Keratinocyte (primary cell): ENCODE data around the gene BORCS5. TPM values are rescaled to one million over a fixed set of nuclear protein-coding genes. Genes with fewer than 3 reads are reported as not detected.

Experiments used
- DNase-seq: peaks from one replicate; pipeline ENCODE4 v3.0.0-alpha.2; 2011; ENCODE audit warnings: low read depth, missing footprints, low spot score
- FAIRE-seq: peaks from 2 replicates; lab custom pipeline; 2011; peaks lifted over from hg19 to GRCh38; lab: Jason Lieb, UNC
- H2AFZ ChIP-seq: 2 replicates; pipeline ENCODE4 v1.6.0; 2012; ENCODE audit warnings: low read length, control low read depth, inconsistent platforms; ENCODE audit not compliant: control insufficient read depth
- H3K27ac ChIP-seq: 2 replicates; pipeline ENCODE4 v1.5.1; 2011; ENCODE audit warnings: low read length; ENCODE audit not compliant: control insufficient read depth, insufficient read depth
- H3K27me3 ChIP-seq: 3 replicates; pipeline ENCODE4 v1.6.0; 2011; ENCODE audit warnings: low read length; ENCODE audit not compliant: control insufficient read depth, insufficient read depth; ENCODE audit errors: extremely low read depth
- H3K36me3 ChIP-seq, 2 experiments: 2 replicates in 1 of 2; 3 replicates in 1 of 2; pipeline ENCODE4 v1.5.1; 2011; ENCODE audit warnings: low read length in 2 of 2, mild to moderate bottlenecking in 1 of 2; ENCODE audit not compliant: control insufficient read depth in 2 of 2, insufficient read depth in 2 of 2; ENCODE audit errors: extremely low read depth in 1 of 2
- H3K4me1 ChIP-seq: 3 replicates; pipeline ENCODE4 v1.5.1; 2011; ENCODE audit warnings: low read length; ENCODE audit not compliant: control insufficient read depth, insufficient read depth; ENCODE audit errors: extremely low read depth
- H3K4me2 ChIP-seq: 3 replicates; pipeline ENCODE4 v1.6.0; 2011; ENCODE audit warnings: low read depth, low read length; ENCODE audit not compliant: control insufficient read depth, insufficient read depth; ENCODE audit errors: extremely low read depth
- H3K4me3 ChIP-seq, 3 experiments: fragments of 200-600 bp in 1 of 3; sonication (generic) in 1 of 3; 2 replicates in 2 of 3; 3 replicates in 1 of 3; pipeline ENCODE4 v1.5.1; 2011 to 2016; ENCODE audit warnings: low read length in 3 of 3, mild to moderate bottlenecking in 3 of 3, control low read depth in 2 of 3, inconsistent platforms in 1 of 3, low read depth in 1 of 3, mixed read lengths in 1 of 3, mixed run types in 1 of 3, moderate library complexity in 1 of 3; ENCODE audit not compliant: control insufficient read depth in 2 of 3, insufficient read depth in 2 of 3; ENCODE audit errors: extremely low read depth in 1 of 3
- H3K79me2 ChIP-seq: 2 replicates; pipeline ENCODE4 v1.6.0; 2012; ENCODE audit warnings: low read length; ENCODE audit not compliant: control insufficient read depth, insufficient read depth
- H3K9ac ChIP-seq: 3 replicates; pipeline ENCODE4 v1.6.0; 2011; ENCODE audit warnings: low read length; ENCODE audit not compliant: control insufficient read depth, insufficient read depth; ENCODE audit errors: extremely low read depth
- H3K9me1 ChIP-seq: 3 replicates; pipeline ENCODE4 v1.6.0; 2011; ENCODE audit warnings: low read length; ENCODE audit not compliant: control insufficient read depth, insufficient read depth; ENCODE audit errors: extremely low read depth
- H3K9me3 ChIP-seq: 2 replicates; pipeline ENCODE4 v1.5.1; 2012; ENCODE audit warnings: low read depth, low read length; ENCODE audit not compliant: control insufficient read depth
- H4K20me1 ChIP-seq: 3 replicates; pipeline ENCODE4 v1.6.0; 2011; ENCODE audit warnings: low read length; ENCODE audit not compliant: control insufficient read depth, insufficient read depth; ENCODE audit errors: extremely low read depth
- EZH2 ChIP-seq: IDR thresholded peaks from one replicate; pipeline ENCODE4 v1.6.1; 2012; ENCODE audit warnings: inconsistent platforms, mild to moderate bottlenecking, low read length, moderate library complexity
- dilution Hi-C: fragments of 300-500 bp; cut with MboI; formaldehyde crosslinking; loops from one replicate; pipeline ENCODE4 v1.7.0; 2020; ENCODE audit warnings: low sequenced_read_pairs; ENCODE audit not compliant: extremely low pct_ligation_motif_present
- polyA plus RNA-seq, 5 experiments: library from polyadenylated mRNA; depleted of rRNA in 3 of 5; stranded (reverse) in 3 of 5; stranded (forward) in 1 of 5; unstranded in 1 of 5; fragments of >200 nt; gene quantifications; 1 replicate in 1 of 5; 2 replicates in 3 of 5; 3 replicates in 1 of 5; pipeline versions ENCODE4 v1.2.1 to v1.2.3, GENCODE V29; 2011 to 2012; ENCODE audit warnings: missing spikeins in 2 of 5, low read depth in 1 of 5, low replicate concordance in 1 of 5
- TF ChIP-seq, protein P1 (sequence below), 3 experiments: IDR thresholded peaks in 1 of 3; conservative IDR thresholded peaks in 1 of 3; optimal IDR thresholded peaks in 1 of 3; 2 replicates in 2 of 3; 3 replicates in 1 of 3; pipeline versions ENCODE3 to v1.5.1; 2011; ENCODE audit warnings: low read length in 3 of 3, mild to moderate bottlenecking in 3 of 3, moderate library complexity in 2 of 3, control low read depth in 1 of 3, inconsistent platforms in 1 of 3; ENCODE audit not compliant: insufficient read depth in 2 of 3; ENCODE audit errors: extremely low read depth in 1 of 3

BORCS5 gene
- polyA plus RNA-seq, 1 donor (not counting 4 experiments of a cell fraction or from before 2014, with no cell fraction given) = 5.4 TPM

DNA sequence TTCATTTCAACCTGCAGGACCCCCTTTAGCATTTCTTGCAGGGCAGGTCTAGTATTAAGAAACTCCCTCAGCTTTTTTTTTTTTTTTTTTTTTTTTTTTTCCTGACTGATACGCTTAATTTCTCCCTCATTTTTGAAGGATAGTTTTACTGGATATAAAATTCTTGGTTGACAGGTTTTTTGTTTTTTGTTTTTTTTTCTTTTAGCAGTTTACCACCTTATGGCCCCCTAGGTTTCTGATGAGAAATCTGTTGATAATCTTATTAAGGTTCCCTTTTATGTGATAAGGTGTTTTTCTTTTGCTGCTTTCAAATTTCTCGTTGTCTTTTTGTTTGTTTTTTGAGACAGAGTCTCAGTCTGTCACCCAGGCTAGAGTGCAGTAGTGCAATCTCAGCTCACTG lies 66.5 kb downstream of the BORCS5 start:
- H3K27ac ChIP-seq = no peak overlapping the region
- H3K4me1 ChIP-seq = peaks cover 3% of the 10 kb centered on the region
- dilution Hi-C loops = no loop called here
- TF ChIP-seq, protein P1, sequence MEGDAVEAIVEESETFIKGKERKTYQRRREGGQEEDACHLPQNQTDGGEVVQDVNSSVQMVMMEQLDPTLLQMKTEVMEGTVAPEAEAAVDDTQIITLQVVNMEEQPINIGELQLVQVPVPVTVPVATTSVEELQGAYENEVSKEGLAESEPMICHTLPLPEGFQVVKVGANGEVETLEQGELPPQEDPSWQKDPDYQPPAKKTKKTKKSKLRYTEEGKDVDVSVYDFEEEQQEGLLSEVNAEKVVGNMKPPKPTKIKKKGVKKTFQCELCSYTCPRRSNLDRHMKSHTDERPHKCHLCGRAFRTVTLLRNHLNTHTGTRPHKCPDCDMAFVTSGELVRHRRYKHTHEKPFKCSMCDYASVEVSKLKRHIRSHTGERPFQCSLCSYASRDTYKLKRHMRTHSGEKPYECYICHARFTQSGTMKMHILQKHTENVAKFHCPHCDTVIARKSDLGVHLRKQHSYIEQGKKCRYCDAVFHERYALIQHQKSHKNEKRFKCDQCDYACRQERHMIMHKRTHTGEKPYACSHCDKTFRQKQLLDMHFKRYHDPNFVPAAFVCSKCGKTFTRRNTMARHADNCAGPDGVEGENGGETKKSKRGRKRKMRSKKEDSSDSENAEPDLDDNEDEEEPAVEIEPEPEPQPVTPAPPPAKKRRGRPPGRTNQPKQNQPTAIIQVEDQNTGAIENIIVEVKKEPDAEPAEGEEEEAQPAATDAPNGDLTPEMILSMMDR (optimal IDR thresholded peaks at IDR 0.05 in 1 of 3, IDR thresholded peaks at IDR 0.05 in 1 of 3, conservative IDR thresholded peaks at IDR 0.05 in 1 of 3; ENCODE audit: extremely low read depth in 1 of 3, insufficient read depth in 2 of 3, low read length in 3 of 3) = no peak
- TF ChIP-seq EZH2 = no peak
- H3K36me3 ChIP-seq = no peaks in the 10 kb centered on the region
- no peak overlapping the region for H3K4me2 ChIP-seq
- FAIRE-seq (no peak), DNase-seq (no peak)
- no peak overlapping the region for H2AFZ ChIP-seq
- H3K9me1 ChIP-seq = no peaks in the 10 kb centered on the region
- no peak overlapping the region for H3K4me3 ChIP-seq
- no peaks in the 10 kb centered on the region for H3K79me2 ChIP-seq
- no peaks in the 10 kb centered on the region for H4K20me1 ChIP-seq
- H3K27me3 ChIP-seq = no peaks in the 10 kb centered on the region
- H3K9me3 ChIP-seq = no peaks in the 10 kb centered on the region
- H3K9ac ChIP-seq = no peak overlapping the region

DNA sequence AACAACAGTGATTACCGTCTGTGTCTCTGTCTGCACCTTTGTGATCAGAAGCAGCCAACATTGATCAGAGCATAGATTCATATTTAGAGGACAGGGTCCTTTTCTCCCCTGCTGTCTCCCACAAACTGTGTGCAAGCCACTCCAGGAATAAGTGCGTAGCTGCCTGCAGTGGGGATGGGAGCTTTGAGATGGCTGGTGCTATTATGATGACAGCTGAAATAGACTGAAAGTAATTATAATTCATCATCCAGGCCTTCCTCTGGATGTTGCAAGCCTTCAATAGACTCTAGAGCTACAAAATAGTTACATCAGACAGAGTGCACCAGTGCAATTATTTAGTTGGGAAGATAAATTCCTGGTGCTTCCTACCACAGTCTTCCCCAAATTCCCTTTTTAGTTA lies 68.1 kb downstream of the BORCS5 start:
- Histone ChIP-seq H3K4me2 (no peak overlapping the region), H3K27me3 (no peaks in the 10 kb centered on the region), H3K9ac (no peak overlapping the region), H3K36me3 (no peaks in the 10 kb centered on the region), H3K79me2 (no peaks in the 10 kb centered on the region), H3K4me3 (no peak overlapping the region), H3K27ac (no peak overlapping the region), H2AFZ (no peak overlapping the region), H4K20me1 (no peaks in the 10 kb centered on the region), H3K4me1 (peaks cover 18% of the 10 kb centered on the region), H3K9me3 (no peaks in the 10 kb centered on the region), H3K9me1 (no peaks in the 10 kb centered on the region)
- TF ChIP-seq EZH2 = no peak
- TF ChIP-seq, protein P1 (optimal IDR thresholded peaks at IDR 0.05 in 1 of 3, IDR thresholded peaks at IDR 0.05 in 1 of 3, conservative IDR thresholded peaks at IDR 0.05 in 1 of 3; ENCODE audit: extremely low read depth in 1 of 3, insufficient read depth in 2 of 3, low read length in 3 of 3) = no peak
- FAIRE-seq (no peak), DNase-seq (no peak)
- dilution Hi-C loops = no loop called here
